Fibroblast of skin of scalp (primary cell): ENCODE measurements around the gene CEACAM20.
A peak's percentile ranks its signal among the peaks of the same experiment; 100 is the strongest.
"Not testable (repeated sequence)": the region's sequence is repeated elsewhere in the genome, so short reads cannot be mapped to it uniquely, and the experiment has no call there.

Experiments
- DNase-seq: peaks from one replicate; pipeline ENCODE4 v3.0.0-alpha.2; 2013

Gene CEACAM20

GRCh38 chr19:44548736-44549135 lies 19.3 kb upstream of the CEACAM20 start:
- peak; percentile 43 for DNase-seq

- DNase-seq = no peak
These were observed 14.6 kb upstream of the CEACAM20 start for GRCh38 chr19:44544031-44544430.

GRCh38 chr19:44542671-44543070 lies 13.2 kb upstream of the CEACAM20 start:
- DNase-seq = no peak

GRCh38 chr19:44540736-44541135 lies 11.3 kb upstream of the CEACAM20 start:
- DNase-seq = no peak

- no peak for DNase-seq
These were observed 10.5 kb upstream of the CEACAM20 start for GRCh38 chr19:44539991-44540390.

- DNase-seq = no peak
These were observed 9.9 kb upstream of the CEACAM20 start for GRCh38 chr19:44539236-44539826.

- DNase-seq = not testable (repeated sequence)
These were observed 5.9 kb upstream of the CEACAM20 start for GRCh38 chr19:44535361-44535760.

GRCh38 chr19:44532819-44533218 lies 3.3 kb upstream of the CEACAM20 start:
- DNase-seq = no peak

- no peak for DNase-seq
These were observed 1.3 kb upstream of the CEACAM20 start for GRCh38 chr19:44530777-44531176.

GRCh38 chr19:44527554-44527953 lies 1.9 kb downstream of the CEACAM20 start:
- DNase-seq = no peak

- DNase-seq = no peak
These were observed 3.6 kb downstream of the CEACAM20 start for GRCh38 chr19:44525721-44526430.

- no peak for DNase-seq
These were observed 8.1 kb downstream of the CEACAM20 start for GRCh38 chr19:44521370-44521769.

- DNase-seq = no peak
These were observed 12.3 kb downstream of the CEACAM20 start for GRCh38 chr19:44517146-44517545.

GRCh38 chr19:44515907-44516306 lies 13.6 kb downstream of the CEACAM20 start:
- no peak for DNase-seq

GRCh38 chr19:44515031-44515430 lies 14.4 kb downstream of the CEACAM20 start:
- no peak for DNase-seq

- peak; percentile 22 for DNase-seq
These were observed 16.9 kb downstream of the CEACAM20 start for GRCh38 chr19:44512326-44513298.

GRCh38 chr19:44509478-44509877 lies 20.0 kb downstream of the CEACAM20 start:
- no peak for DNase-seq

GRCh38 chr19:44499962-44500949 lies 29.2 kb downstream of the CEACAM20 start, which contains the start of gene ZNF180:
TSS of gene ZNF180 (minus strand) at chr19:44500522. CDS start at chr19:44497334, 3,188 bp downstream.
- DNase-seq = peak; percentile 95

GRCh38 chr19:44499559-44499958 lies 29.9 kb downstream of the CEACAM20 start:
- DNase-seq = no peak

- no peak for DNase-seq
These were observed 30.5 kb downstream of the CEACAM20 start for GRCh38 chr19:44498988-44499387.

- DNase-seq = no peak
These were observed 32.8 kb downstream of the CEACAM20 start for GRCh38 chr19:44496711-44497110.
